ENCODE measurements around the gene HP1BP3. TPM values are rescaled to one million over a fixed set of nuclear protein-coding genes. Genes with fewer than 3 reads are reported as not detected.

Gene HP1BP3
- total RNA-seq, 3 donors from 2014 or later (not counting 1 experiment from before 2014, with no cell fraction given), result 243 to 296 (median 274) TPM

GRCh38 chr1:20771780-20772179 lies 15.3 kb downstream of the HP1BP3 start:
- WGBS (ENCODE audit: insufficient coverage), result 100% methylated on average over 1 of the region's 3 CpGs
- H3K9me3 Mint-ChIP-seq, result no peaks in the 10 kb centered on the region
- no peak for TF ChIP-seq CTCF (IDR thresholded peaks at IDR 0.05)

GRCh38 chr1:20770314-20771087 lies 16.6 kb downstream of the HP1BP3 start:
- no peak overlapping the region for H3K27ac Mint-ChIP-seq
- H3K36me3 Mint-ChIP-seq, result peaks cover 7% of the 10 kb centered on the region
- Histone ChIP-seq H3K27me3 (ENCODE audit: control insufficient read depth, insufficient read depth, low read length) (no peaks in the 10 kb centered on the region), H3K4me3 (ENCODE audit: low read length) (no peak overlapping the region), H3K9me3 (ENCODE audit: control insufficient read depth, insufficient read depth, low read length) (no peaks in the 10 kb centered on the region), H3K36me3 (ENCODE audit: control insufficient read depth, insufficient read depth, low read length) (peaks cover 90% of the 10 kb centered on the region), H3K4me1 (ENCODE audit: control insufficient read depth, insufficient read depth, low read length) (no peaks in the 10 kb centered on the region), H3K27ac (ENCODE audit: low read length) (no peak overlapping the region)
- no peaks in the 10 kb centered on the region for H3K9me3 Mint-ChIP-seq
- H3K27me3 Mint-ChIP-seq (ENCODE audit: low read depth in 2 of 2), result no peaks in the 10 kb centered on the region
- 93% methylated on average over 4 of the region's 6 CpGs for WGBS (ENCODE audit: insufficient coverage)
- no peak for TF ChIP-seq CTCF (IDR thresholded peaks at IDR 0.05)
- no peak for ATAC-seq
- DNase-seq, result no peak
- intact Hi-C loops (cut with micrococcal nuclease), result no loop called here
- H3K4me1 Mint-ChIP-seq, result no peaks in the 10 kb centered on the region
- no peak overlapping the region for H3K4me3 Mint-ChIP-seq

More at GRCh38 chr1:20771780-20772179, 15.3 kb downstream of the HP1BP3 start:
- H3K27me3 Mint-ChIP-seq (ENCODE audit: low read depth in 2 of 2), result no peaks in the 10 kb centered on the region
- intact Hi-C loops (cut with micrococcal nuclease), result no loop called here
- H3K4me3 ChIP-seq (ENCODE audit: low read length), result no peak overlapping the region
- H3K27ac Mint-ChIP-seq, result no peak overlapping the region
- peaks cover 7% of the 10 kb centered on the region for H3K36me3 Mint-ChIP-seq
- no peaks in the 10 kb centered on the region for H3K9me3 ChIP-seq (ENCODE audit: control insufficient read depth, insufficient read depth, low read length)
- peaks cover 93% of the 10 kb centered on the region for H3K36me3 ChIP-seq (ENCODE audit: control insufficient read depth, insufficient read depth, low read length)
- DNase-seq, result no peak
- no peak overlapping the region for H3K4me3 Mint-ChIP-seq
- H3K27ac ChIP-seq (ENCODE audit: low read length), result no peak overlapping the region
- ATAC-seq, result no peak
- H3K4me1 Mint-ChIP-seq, result no peaks in the 10 kb centered on the region
- no peaks in the 10 kb centered on the region for H3K4me1 ChIP-seq (ENCODE audit: control insufficient read depth, insufficient read depth, low read length)
- H3K27me3 ChIP-seq (ENCODE audit: control insufficient read depth, insufficient read depth, low read length), result no peaks in the 10 kb centered on the region

GRCh38 chr1:20767271-20767670 lies 19.8 kb downstream of the HP1BP3 start:
- H3K36me3 Mint-ChIP-seq, result peaks cover 14% of the 10 kb centered on the region

More at GRCh38 chr1:20767271-20767670, 19.8 kb downstream of the HP1BP3 start:
- H3K9me3 Mint-ChIP-seq, result no peaks in the 10 kb centered on the region
- no peak overlapping the region for H3K27ac Mint-ChIP-seq
- Histone ChIP-seq H3K36me3 (ENCODE audit: control insufficient read depth, insufficient read depth, low read length) (peaks cover 85% of the 10 kb centered on the region), H3K9me3 (ENCODE audit: control insufficient read depth, insufficient read depth, low read length) (no peaks in the 10 kb centered on the region), H3K27me3 (ENCODE audit: control insufficient read depth, insufficient read depth, low read length) (no peaks in the 10 kb centered on the region), H3K4me1 (ENCODE audit: control insufficient read depth, insufficient read depth, low read length) (no peaks in the 10 kb centered on the region), H3K27ac (ENCODE audit: low read length) (no peak overlapping the region), H3K4me3 (ENCODE audit: low read length) (no peak overlapping the region)
- H3K4me3 Mint-ChIP-seq, result no peak overlapping the region
- no peaks in the 10 kb centered on the region for H3K4me1 Mint-ChIP-seq
- ATAC-seq (no peak), DNase-seq (no peak)
- intact Hi-C loops (cut with micrococcal nuclease), result no loop called here
- H3K27me3 Mint-ChIP-seq (ENCODE audit: low read depth in 2 of 2), result no peaks in the 10 kb centered on the region
- TF ChIP-seq CTCF (IDR thresholded peaks at IDR 0.05), result no peak

Measured in natural killer cell (primary cell).